Common myeloid progenitor, CD34-positive (primary cell): ENCODE results near the gene RESP18.
A peak's percentile ranks its signal among the peaks of the same experiment; 100 is the strongest.

Source experiments
- CTCF ChIA-PET: fragments of 350-600 bp; sonication (Branson Sonifier 250); formaldehyde crosslinking; loops from one replicate; lab custom pipeline; 2021; ENCODE audit warnings: antibody characterized with exemption; lab: Charles Lee
- POLR2A ChIA-PET: fragments of 350-600 bp; sonication (Branson Sonifier 250); formaldehyde crosslinking; loops from one replicate; lab custom pipeline; 2021; ENCODE audit warnings: antibody characterized with exemption; lab: Charles Lee
- DNase-seq, 3 donors: peaks; one replicate each; pipeline versions ENCODE4 v3.0.0 to v3.0.0-alpha.2; 2013
- H3K27ac ChIP-seq, 2 experiments: 1 replicate in 1 of 2; 2 replicates in 1 of 2; pipeline ENCODE4 v1.7.0; 2013; ENCODE audit warnings: inconsistent platforms in 2 of 2, low read length in 2 of 2, mild to moderate bottlenecking in 2 of 2, low read depth in 1 of 2, moderate library complexity in 1 of 2; ENCODE audit not compliant: severe bottlenecking in 2 of 2, insufficient read depth in 1 of 2, poor library complexity in 1 of 2
- H3K27me3 ChIP-seq, 5 experiments: replicated peaks in 2 of 5; 1 replicate in 3 of 5; 2 replicates in 2 of 5; pipeline versions ENCODE4 v1.6.1 to v1.7.0; 2013; ENCODE audit warnings: low read length in 4 of 5, mild to moderate bottlenecking in 2 of 5, moderate library complexity in 2 of 5, inconsistent platforms in 1 of 5; ENCODE audit not compliant: insufficient read depth in 5 of 5, control insufficient read depth in 4 of 5
- H3K36me3 ChIP-seq, 4 experiments: 1 replicate in 2 of 4; 2 replicates in 2 of 4; pipeline versions ENCODE4 v1.6.1 to v1.7.0; 2013; ENCODE audit warnings: low read length in 3 of 4, control low read depth in 1 of 4, mild to moderate bottlenecking in 1 of 4; ENCODE audit not compliant: control insufficient read depth in 4 of 4, insufficient read depth in 4 of 4
- H3K4me1 ChIP-seq, 4 experiments: 1 replicate in 3 of 4; 2 replicates in 1 of 4; pipeline versions ENCODE4 v1.6.1 to v1.7.1; 2013; ENCODE audit warnings: low read length in 3 of 4, mild to moderate bottlenecking in 3 of 4, control low read depth in 1 of 4, inconsistent platforms in 1 of 4, moderate library complexity in 1 of 4; ENCODE audit not compliant: control insufficient read depth in 4 of 4, insufficient read depth in 4 of 4; ENCODE audit errors: control extremely low read depth in 1 of 4
- H3K4me3 ChIP-seq, 7 experiments: 1 replicate in 4 of 7; 2 replicates in 3 of 7; pipeline versions ENCODE4 v1.5.1 to v1.7.0; 2013; ENCODE audit warnings: mild to moderate bottlenecking in 7 of 7, low read length in 6 of 7, moderate library complexity in 6 of 7, inconsistent platforms in 2 of 7, low read depth in 2 of 7, control low read depth in 1 of 7; ENCODE audit not compliant: insufficient read depth in 4 of 7, control insufficient read depth in 1 of 7; ENCODE audit errors: extremely low read depth in 1 of 7
- H3K9me3 ChIP-seq, 5 experiments: 1 replicate in 4 of 5; 2 replicates in 1 of 5; pipeline versions ENCODE4 v1.6.1 to v1.7.1; 2013; ENCODE audit warnings: low read length in 4 of 5, mild to moderate bottlenecking in 2 of 5, inconsistent platforms in 1 of 5, low read depth in 1 of 5, moderate library complexity in 1 of 5; ENCODE audit not compliant: control insufficient read depth in 4 of 5, insufficient read depth in 2 of 5; ENCODE audit errors: control extremely low read depth in 1 of 5
- WGBS: methylation state at CpG from one replicate; pipeline ENCODE4 v1.1.5; 2013; ENCODE audit not compliant: insufficient coverage; 5-methylcytosine and 5-hydroxymethylcytosine counted together

The RESP18 gene

GRCh38 chr2:219294356-219295351 lies 37.9 kb downstream of the RESP18 start:
- CTCF ChIA-PET, result interaction anchor here (0.6 to 14.8 kb wide), 44 partner anchors 10 to 384 kb away, joined by 3 to 381 read pairs (median 4); partner anchors contain the start of genes ABCB6, ANKZF1, ATG9A and CNPPD1
- H3K27me3 ChIP-seq, result peaks cover 0 to 9% (median 5%) of the 10 kb centered on the region in 5 experiments
- DNase-seq, result peak; percentile 86 to 88 (median 87)
- no peaks in the 10 kb centered on the region for H3K9me3 ChIP-seq
- 3% methylated on average over 57 of the region's 67 CpGs for WGBS
- peaks cover 0 to 14% (median 14%) of the 10 kb centered on the region in 4 experiments for H3K4me1 ChIP-seq
- peak overlapping the region; percentile 46 to 80 for H3K27ac ChIP-seq
- peak overlapping the region; percentile 28 to 81 (median 62) for H3K4me3 ChIP-seq
- POLR2A ChIA-PET, result interaction anchor here (0.7 to 1.7 kb wide), 5 partner anchors 15 to 65 kb away, joined by 3 to 12 read pairs (median 3); partner anchors contain the start of genes ANKZF1, ATG9A, DNAJB2 and GLB1L
- H3K36me3 ChIP-seq, result no peaks in the 10 kb centered on the region

GRCh38 chr2:219293736-219294231 lies 38.8 kb downstream of the RESP18 start:
- peaks cover 0 to 14% (median 13%) of the 10 kb centered on the region in 4 experiments for H3K4me1 ChIP-seq
- peak overlapping the region in 1 of 7 experiments; percentile 81 for H3K4me3 ChIP-seq
- H3K9me3 ChIP-seq, result no peaks in the 10 kb centered on the region
- H3K27me3 ChIP-seq, result peaks cover 0 to under 1% (median 0%) of the 10 kb centered on the region in 5 experiments
- H3K27ac ChIP-seq, result no peak overlapping the region
- 97% methylated on average over 3 of the region's 5 CpGs for WGBS
- ChIA-PET CTCF (interaction anchor here (0.7 to 14.8 kb wide), 10 partner anchors 15 to 137 kb away, joined by 3 to 381 read pairs (median 4); partner anchors contain the start of genes DNAJB2 and NHEJ1), POLR2A (interaction anchor here (1.2 to 1.7 kb wide), 2 partner anchors 14 to 15 kb away, joined by 3 to 12 read pairs; partner anchors contain the start of gene DNAJB2)
- DNase-seq, result no peak
- no peaks in the 10 kb centered on the region for H3K36me3 ChIP-seq

GRCh38 chr2:219292616-219293015 lies 39.9 kb downstream of the RESP18 start:
- 96% methylated on average over 8 of the region's 9 CpGs for WGBS
- no peak overlapping the region for H3K27ac ChIP-seq
- H3K4me1 ChIP-seq, result peaks cover 0 to 14% (median 13%) of the 10 kb centered on the region in 4 experiments
- ChIA-PET CTCF (interaction anchor here (0.7 to 14.8 kb wide), 6 partner anchors 14 to 135 kb away, joined by 3 to 381 read pairs (median 16); partner anchors contain the start of genes DNAJB2 and NHEJ1), POLR2A (interaction anchor here (1.2 kb wide), 1 partner anchor 13 kb away, joined by 3 read pairs; the partner anchor contains the start of gene DNAJB2)
- no peaks in the 10 kb centered on the region for H3K9me3 ChIP-seq
- H3K36me3 ChIP-seq, result no peaks in the 10 kb centered on the region
- H3K4me3 ChIP-seq, result no peak overlapping the region
- H3K27me3 ChIP-seq, result no peaks in the 10 kb centered on the region
- no peak for DNase-seq

GRCh38 chr2:219291910-219292490 lies 40.5 kb downstream of the RESP18 start:
- H3K9me3 ChIP-seq, result no peaks in the 10 kb centered on the region
- H3K27me3 ChIP-seq, result no peaks in the 10 kb centered on the region
- ChIA-PET POLR2A (no interaction called here), CTCF (interaction anchor here (0.7 to 14.8 kb wide), 7 partner anchors 13 to 135 kb away, joined by 3 to 381 read pairs (median 5); partner anchors contain the start of genes DNAJB2 and NHEJ1)
- peaks cover 0 to 14% (median 13%) of the 10 kb centered on the region in 4 experiments for H3K4me1 ChIP-seq
- 91% methylated on average over 3 of the region's 4 CpGs for WGBS
- H3K27ac ChIP-seq, result no peak overlapping the region
- H3K4me3 ChIP-seq, result no peak overlapping the region
- DNase-seq, result no peak
- H3K36me3 ChIP-seq, result no peaks in the 10 kb centered on the region

- no peak for DNase-seq
- Histone ChIP-seq H3K4me3 (no peak overlapping the region), H3K4me1 (peaks cover 0 to 14% (median 13%) of the 10 kb centered on the region in 4 experiments), H3K27ac (no peak overlapping the region), H3K9me3 (no peaks in the 10 kb centered on the region), H3K27me3 (no peaks in the 10 kb centered on the region), H3K36me3 (no peaks in the 10 kb centered on the region)
- ChIA-PET CTCF (interaction anchor here (1.4 to 14.8 kb wide), 3 partner anchors 13 to 132 kb away, joined by 4 to 381 read pairs (median 6); partner anchors contain the start of gene DNAJB2), POLR2A (no interaction called here)
- 100% methylated on average over 2 of the region's 7 CpGs for WGBS
Measured at GRCh38 chr2:219291394-219291793, 41.1 kb downstream of the RESP18 start.

GRCh38 chr2:219290381-219291171 lies 42.0 kb downstream of the RESP18 start:
- Histone ChIP-seq H3K4me1 (peaks cover 0 to 14% (median 13%) of the 10 kb centered on the region in 4 experiments), H3K9me3 (no peaks in the 10 kb centered on the region), H3K4me3 (no peak overlapping the region), H3K27me3 (no peaks in the 10 kb centered on the region), H3K27ac (no peak overlapping the region), H3K36me3 (peaks cover 0 to 3% (median 0%) of the 10 kb centered on the region in 4 experiments)
- POLR2A ChIA-PET, result no interaction called here
- DNase-seq, result no peak
- CTCF ChIA-PET, result interaction anchor here (1.0 to 14.8 kb wide), 4 partner anchors 12 to 131 kb away, joined by 3 to 381 read pairs (median 5); partner anchors contain the start of gene DNAJB2
- 95% methylated on average over 12 of the region's 16 CpGs for WGBS
